Ramos (cell line): ENCODE data around the gene LPAR6.
"Not testable (repeated sequence)": the region's sequence is repeated elsewhere in the genome, so short reads cannot be mapped to it uniquely, and the experiment has no call there.

Experiments used
- in situ Hi-C: fragments of 300-500 bp; cut with MboI; formaldehyde crosslinking; loops from one replicate; pipeline ENCODE4 v1.14.3; 2022; ENCODE audit warnings: low sequenced_read_pairs; ENCODE audit not compliant: unreplicated experiment

LPAR6 gene

DNA sequence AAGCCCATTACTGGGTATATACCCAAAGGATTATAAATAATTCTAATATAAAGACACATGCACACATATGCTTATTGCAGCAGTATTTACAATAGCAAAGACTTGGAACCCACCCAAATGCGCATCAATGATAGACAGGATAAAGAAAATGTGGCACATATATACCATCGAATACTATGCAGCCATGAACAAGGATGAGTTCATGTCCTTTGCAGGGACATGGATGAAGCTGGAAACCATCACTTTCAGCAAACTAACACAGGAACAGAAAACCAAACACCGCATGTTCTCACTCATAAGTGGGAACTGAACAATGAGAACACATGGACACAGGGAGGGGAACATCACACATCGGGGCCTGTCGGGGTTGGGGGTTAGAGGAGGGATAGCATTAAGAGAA lies 9.1 kb upstream of the LPAR6 start:
- in situ Hi-C loops: not testable (repeated sequence)

- in situ Hi-C loops: no loop called here
Observed at GRCh38 chr13:48415516-48415915, 2.6 kb upstream of the LPAR6 start.

DNA sequence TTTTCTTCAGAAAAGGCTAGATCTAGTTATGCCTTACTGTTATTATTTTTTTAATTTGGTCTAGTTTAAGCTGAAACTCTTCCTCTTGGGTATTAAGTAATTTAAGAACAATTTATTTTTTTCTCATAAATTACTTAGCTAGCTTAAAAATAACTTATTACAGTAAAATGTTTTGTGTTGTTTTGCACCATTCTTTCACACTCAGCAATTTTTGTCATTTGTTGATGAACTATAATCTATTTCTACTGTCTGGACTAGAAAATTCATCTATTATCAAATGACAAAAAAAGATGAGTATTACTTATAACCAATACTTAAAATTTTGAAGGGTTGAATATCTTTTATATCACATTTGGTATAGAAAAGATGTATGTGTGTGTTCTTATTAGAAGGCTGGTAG lies 1.6 kb upstream of the LPAR6 start:
- in situ Hi-C loops: no loop called here

DNA sequence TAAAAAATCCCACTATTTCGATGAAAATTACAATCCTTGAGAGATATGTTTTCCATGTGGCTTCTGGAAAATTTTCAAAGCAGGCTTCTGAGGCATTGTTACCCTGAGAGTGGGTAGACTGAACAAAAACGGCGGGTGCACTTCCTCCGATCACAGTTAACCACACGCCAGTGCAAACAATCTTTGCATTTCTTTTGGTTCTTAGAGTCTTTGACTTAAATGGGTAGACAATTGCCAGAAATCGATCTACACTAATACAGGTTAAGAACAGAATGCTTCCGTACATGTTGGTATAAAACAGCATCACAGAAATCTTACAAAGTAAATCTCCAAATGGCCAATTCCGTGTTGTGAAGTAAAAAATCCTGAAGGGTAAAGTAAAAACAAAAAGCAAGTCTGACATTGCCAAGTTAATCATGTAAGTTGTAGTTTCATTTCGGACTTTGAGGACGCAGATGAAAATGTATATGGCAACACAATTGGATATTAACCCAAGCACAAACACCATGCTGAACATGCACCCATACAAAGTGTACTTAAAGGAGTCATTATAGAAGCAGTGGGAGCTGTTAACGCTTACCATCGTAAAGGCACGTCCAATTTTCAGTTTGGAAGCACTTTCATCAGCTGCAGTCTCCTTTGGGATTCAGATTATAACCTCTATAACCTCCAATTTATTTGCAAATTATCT lies 927 bp downstream of the LPAR6 start:
- in situ Hi-C loops: no loop called here

- in situ Hi-C loops: no loop called here
Observed at GRCh38 chr13:48411147-48411794, 1.6 kb downstream of the LPAR6 start.

GRCh38 chr13:48410199-48410598 lies 2.7 kb downstream of the LPAR6 start:
- in situ Hi-C loops: no loop called here

GRCh38 chr13:48405875-48406274 lies 7.0 kb downstream of the LPAR6 start:
- in situ Hi-C loops: no loop called here

DNA sequence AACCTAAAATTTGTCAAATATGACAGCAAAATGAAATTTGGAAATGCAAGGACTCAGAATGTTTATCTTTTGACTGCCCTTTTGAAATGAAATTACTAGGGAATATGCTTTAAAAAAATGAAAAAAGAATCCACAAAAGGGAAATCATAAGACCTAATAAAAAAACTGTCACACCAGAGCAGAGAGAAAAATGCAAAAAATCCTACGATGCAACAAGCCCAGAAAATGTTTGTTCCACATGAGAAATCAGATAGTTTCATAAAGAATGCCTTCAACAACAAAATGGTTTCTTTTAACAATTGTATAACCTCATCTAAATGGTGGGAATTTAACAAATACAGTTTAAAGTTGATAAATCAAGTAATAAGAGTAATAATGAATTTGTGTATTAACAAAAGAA lies 8.0 kb downstream of the LPAR6 start:
- in situ Hi-C loops: no loop called here

- in situ Hi-C loops: no loop called here
Observed at GRCh38 chr13:48403913-48404312, 9.0 kb downstream of the LPAR6 start.

DNA sequence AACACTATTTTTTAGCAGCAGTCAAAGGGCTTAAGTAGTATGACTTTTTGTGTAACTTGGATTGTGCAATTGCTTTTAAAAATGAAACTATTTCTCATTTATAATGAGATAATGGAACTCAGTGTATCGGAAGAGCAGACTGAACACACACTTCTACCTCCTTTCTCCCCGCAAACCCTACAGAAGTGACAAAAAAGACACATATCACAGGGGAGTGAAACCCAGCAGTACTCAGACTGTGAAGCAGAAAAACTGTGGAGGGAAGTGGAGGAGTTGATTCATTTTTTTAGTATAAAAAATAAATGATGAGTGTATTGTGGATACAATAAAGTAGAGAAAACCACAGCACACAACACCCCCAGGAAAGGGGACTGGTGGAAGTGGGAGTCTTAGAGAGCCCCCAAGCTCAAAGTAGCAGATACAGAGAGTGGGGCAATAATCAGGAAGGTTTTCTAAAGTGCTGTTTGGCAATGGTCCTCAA lies 9.7 kb downstream of the LPAR6 start:
- in situ Hi-C loops: no loop called here

DNA sequence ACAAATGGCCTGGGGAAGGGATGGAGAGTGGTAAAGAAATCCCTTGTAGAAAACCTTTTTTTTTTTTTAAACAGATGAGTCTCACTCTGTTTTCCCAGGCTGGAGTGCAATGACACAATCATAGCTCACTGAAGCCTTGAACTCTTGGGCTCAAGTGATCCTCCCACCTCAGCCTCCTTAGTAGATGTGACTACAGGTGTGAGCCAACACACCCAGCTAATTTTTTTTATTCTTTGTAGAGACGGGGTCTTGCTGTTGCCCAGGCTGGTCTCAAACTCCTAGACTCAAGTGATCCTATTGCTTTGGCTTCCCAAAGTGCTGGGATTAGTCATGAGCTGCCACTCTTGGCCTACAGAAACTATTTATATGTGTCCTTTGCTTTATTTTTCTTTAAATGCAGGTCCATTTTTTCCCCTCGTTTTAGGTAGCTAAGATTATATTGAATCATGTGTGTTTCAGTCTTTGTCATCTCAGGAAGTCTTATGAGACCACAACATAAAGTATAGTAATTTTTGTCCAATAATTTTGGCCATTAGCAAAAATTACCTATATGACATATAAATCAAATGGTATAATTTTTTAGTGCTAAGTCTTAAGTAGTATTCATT lies 10.5 kb downstream of the LPAR6 start:
- in situ Hi-C loops: no loop called here

DNA sequence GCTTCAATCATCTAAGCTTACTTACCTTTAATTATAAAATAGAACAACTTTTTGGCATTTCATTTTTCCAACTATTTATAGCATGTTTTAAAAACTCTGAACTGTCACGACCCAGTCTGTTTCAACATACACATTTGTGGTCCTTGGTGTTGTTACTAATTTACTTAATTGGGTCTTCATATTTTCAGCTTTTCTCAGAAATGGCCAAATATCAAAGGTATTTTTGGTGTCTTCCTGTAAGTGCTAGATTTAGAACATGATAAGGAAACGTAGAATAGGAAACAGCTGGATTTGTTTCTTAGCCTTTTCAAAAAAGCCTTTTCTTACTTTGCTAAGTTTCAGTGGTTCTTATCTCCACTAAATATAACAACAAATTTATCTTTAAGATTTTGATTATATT lies 11.4 kb downstream of the LPAR6 start:
- in situ Hi-C loops: no loop called here

DNA sequence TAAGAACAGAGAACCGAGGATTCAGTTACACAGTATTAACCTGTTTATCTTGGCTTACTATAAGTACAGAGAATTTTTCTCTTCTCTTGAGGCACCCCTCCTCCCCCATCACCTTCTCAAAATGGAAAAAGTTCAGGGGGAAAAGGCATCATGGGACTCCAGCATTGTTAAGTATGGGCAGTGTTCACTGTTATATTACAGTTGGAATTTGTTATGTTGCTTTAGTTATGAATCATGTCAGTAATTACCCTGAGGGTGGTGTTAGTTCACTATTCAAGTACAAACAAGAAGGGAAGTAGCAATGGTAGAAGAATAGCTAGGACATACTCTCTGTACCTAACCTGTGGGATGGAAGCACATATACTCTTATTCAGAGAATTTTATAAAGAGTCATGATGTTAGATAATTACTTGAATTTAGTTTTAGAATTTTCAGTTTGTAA lies 12.0 kb downstream of the LPAR6 start:
- in situ Hi-C loops: no loop called here

DNA sequence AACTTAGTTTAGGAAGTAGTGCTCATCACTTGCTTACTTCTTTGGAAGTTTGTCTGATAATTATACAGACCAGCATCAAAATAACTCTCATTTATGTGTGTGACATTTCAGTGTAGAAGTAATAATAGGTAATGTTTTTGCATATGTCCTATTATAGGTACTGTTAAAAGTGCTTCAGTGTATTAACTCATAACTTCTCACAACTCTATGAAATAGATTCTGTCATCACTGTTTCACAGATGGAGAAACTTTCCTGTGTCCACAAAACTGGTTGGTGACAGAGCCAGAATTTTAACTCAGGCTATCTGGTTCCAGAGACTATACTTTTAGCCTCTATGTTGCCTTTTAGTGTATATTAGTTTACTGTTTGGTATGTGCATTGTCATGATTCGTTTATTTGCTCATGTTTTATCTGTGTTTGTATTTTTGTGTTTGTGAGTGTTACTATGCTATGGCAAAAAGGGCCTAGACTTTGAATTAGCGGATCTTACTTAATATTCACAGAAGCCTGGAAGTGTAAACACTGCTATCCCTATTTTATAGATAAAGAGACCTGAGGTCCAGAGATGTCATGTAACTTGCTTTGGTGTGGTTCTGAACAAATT lies 12.7 kb downstream of the LPAR6 start:
- in situ Hi-C loops: no loop called here

DNA sequence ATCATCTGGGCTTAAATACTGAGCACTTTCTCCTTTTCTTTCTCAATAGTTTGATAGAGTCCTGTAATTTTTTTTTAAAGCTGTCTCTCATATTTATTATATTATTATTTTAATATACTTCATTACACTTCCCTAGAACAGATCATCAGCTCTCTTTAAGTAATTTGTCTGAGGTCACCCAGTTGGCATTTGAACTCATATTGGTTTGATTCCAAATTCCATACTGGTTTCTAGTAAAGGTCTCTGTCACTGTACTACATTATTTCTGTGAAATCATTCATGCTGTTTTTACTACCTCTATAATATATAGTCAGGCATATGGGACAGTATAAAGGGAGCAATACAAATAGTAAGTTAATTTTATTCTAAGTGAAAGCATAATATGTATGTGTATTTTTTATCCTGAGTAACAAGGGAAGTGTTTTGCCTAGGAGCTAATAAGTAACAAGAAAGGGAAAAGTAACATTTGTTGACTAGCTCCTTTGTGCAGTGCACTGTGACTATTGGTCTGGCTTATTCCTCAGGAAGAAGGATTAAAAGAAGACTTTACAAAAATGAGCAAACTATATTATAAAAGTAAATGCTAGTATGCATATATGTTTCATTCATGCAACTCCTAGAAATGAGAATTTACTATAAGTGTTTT lies 14.3 kb downstream of the LPAR6 start:
- in situ Hi-C loops: no loop called here

- in situ Hi-C loops: no loop called here
Observed at GRCh38 chr13:48397744-48398143, 15.2 kb downstream of the LPAR6 start.

DNA sequence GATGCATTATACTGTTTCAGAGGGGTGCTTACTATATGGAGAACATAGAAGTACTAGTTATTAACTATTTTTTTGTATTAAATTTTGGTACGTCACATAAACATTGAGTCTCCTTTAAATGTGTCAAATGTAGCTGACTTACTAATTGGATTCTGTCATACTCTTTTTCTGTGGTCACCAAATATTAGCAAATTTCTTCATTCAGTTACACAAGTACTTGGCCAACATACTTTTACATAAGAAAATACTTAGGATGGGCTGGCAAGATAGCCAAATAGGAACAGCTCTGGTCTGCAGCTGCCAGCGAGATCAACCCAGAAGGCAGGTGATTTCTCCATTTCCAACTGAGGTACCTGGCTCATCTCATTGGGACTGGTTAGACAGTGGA lies 19.2 kb downstream of the LPAR6 start:
- in situ Hi-C loops: no loop called here

DNA sequence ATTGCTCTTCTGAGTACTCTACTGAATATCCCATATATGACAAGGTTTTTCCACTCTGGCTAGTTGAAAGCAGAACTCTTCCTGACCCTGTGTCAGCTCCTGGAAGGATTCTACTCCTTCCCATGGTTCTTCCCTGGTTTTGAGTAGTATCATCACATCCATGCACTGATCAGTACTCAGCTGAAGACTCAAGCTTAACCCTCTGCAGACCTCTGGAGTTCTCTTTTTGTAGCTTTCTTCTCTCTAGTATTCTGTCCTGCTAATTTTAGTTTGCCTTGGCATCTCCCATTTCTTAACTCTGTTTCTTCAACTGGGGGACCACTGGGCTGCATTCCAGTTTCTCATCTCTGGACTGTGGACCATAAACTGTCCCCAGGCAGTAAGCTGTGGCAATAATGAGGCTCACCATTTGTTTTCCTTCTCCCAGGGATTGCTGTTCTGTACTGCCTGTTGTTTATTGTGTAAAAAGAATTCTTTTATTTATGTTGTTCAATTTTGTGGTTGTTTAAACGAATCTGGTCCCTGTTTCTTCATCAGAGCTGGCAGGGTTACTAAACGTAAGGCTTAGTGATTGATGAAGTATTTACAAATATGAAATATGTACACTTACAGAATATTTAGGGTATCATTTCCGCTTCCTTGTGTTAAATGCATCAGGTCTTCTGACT lies 19.7 kb downstream of the LPAR6 start:
- in situ Hi-C loops: no loop called here

- in situ Hi-C loops: no loop called here
Observed at GRCh38 chr13:48391257-48391656, 21.7 kb downstream of the LPAR6 start.

GRCh38 chr13:48386816-48387215 lies 26.1 kb downstream of the LPAR6 start:
- in situ Hi-C loops: no loop called here
